Gastroesophageal sphincter (tissue), 3 donors: Measurements from ENCODE around the gene PLA2G5.

Experiments used
- EP300 ChIP-seq: sonication (generic); formaldehyde crosslinking; IDR thresholded peaks from one replicate; pipeline ENCODE4 v1.6.1; 2017; ENCODE audit warnings: antibody characterized with exemption, mild to moderate bottlenecking
- POLR2A ChIP-seq, 2 donors: fragments of 450-650 bp; IDR thresholded peaks; one replicate each; pipeline ENCODE4 v1.6.1; 2017; ENCODE audit warnings: antibody characterized with exemption in 2 of 2, mild to moderate bottlenecking in 2 of 2, moderate library complexity in 1 of 2
- POLR2AphosphoS5 ChIP-seq: sonication (generic); formaldehyde crosslinking; IDR thresholded peaks from one replicate; pipeline ENCODE4 v1.6.1; 2017; ENCODE audit warnings: antibody characterized with exemption
- TF ChIP-seq, protein P1 (sequence below), 4 experiments: fragments of 200-600 bp in 2 of 4; fragments of 450-650 bp in 2 of 4; sonication (generic) in 1 of 4; IDR thresholded peaks; one replicate each; pipeline ENCODE4 v1.5.1; 2017 to 2019; ENCODE audit warnings: antibody characterized with exemption in 4 of 4, mild to moderate bottlenecking in 2 of 4, moderate library complexity in 2 of 4

DNA sequence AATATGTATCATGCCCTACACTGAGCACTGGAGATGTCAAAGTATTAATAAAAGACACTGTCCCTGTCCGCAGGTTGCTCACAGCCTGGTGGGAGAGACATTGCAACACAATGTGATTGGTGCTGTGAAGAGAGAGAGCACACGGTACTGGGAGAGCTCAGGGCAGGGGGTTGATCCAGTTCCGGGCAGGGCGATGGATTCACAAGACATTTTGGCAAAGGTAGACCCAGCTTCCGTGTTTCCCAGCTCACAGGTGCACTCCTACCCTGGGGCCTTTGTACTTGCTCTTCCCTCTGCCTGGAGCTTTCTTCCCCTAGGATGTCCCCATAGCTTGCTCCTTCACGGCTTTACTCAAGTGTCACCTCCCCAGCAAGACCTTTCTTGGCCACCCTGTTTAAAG, 1.4 kb downstream of the PLA2G5 start:
- no peak for TF ChIP-seq POLR2A (IDR thresholded peaks at IDR 0.05)
- TF ChIP-seq, protein P1, sequence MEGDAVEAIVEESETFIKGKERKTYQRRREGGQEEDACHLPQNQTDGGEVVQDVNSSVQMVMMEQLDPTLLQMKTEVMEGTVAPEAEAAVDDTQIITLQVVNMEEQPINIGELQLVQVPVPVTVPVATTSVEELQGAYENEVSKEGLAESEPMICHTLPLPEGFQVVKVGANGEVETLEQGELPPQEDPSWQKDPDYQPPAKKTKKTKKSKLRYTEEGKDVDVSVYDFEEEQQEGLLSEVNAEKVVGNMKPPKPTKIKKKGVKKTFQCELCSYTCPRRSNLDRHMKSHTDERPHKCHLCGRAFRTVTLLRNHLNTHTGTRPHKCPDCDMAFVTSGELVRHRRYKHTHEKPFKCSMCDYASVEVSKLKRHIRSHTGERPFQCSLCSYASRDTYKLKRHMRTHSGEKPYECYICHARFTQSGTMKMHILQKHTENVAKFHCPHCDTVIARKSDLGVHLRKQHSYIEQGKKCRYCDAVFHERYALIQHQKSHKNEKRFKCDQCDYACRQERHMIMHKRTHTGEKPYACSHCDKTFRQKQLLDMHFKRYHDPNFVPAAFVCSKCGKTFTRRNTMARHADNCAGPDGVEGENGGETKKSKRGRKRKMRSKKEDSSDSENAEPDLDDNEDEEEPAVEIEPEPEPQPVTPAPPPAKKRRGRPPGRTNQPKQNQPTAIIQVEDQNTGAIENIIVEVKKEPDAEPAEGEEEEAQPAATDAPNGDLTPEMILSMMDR (IDR thresholded peaks at IDR 0.05), result no peak
- TF ChIP-seq EP300, result no peak
- TF ChIP-seq POLR2AphosphoS5, result no peak
